ENCODE results near the gene ZC3H10. TPM values are rescaled to one million over a fixed set of nuclear protein-coding genes. Genes with fewer than 3 reads are reported as not detected.
"Not testable (repeated sequence)": the region's sequence is repeated elsewhere in the genome, so short reads cannot be mapped to it uniquely, and the experiment has no call there.

ZC3H10 gene
- total and polyA plus RNA-seq, 2 donors = 3.1 to 4.3 TPM

DNA sequence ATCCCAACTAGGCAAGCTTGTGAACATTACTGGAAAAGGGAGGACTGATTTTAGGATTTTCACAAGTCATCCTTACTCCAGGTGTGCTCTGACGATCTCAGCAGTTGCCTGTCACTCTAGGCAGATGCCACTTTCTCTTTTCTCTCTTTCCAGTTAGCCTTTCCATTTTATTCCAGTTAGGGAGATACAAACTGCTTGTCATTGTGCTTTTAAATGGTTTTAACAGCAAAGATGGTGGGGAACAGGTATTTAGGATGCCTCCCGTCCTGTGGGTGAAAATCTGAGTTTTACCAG lies 12.5 kb upstream of the ZC3H10 start:
- DNase-seq (ENCODE audit: low read depth in 6 of 9, low spot score in 9 of 9) = no peak
- Histone ChIP-seq H3K27ac (ENCODE audit: low read depth in 1 of 2, low read length in 1 of 2) (peak overlapping the region in 1 of 2 donors; percentile 29), H3K9me3 (ENCODE audit: control insufficient read depth in 2 of 2, insufficient read depth in 1 of 2, low read length in 1 of 2) (peaks cover 0 to 5% of the 10 kb centered on the region in 2 donors), H3K4me3 (ENCODE audit: low read length in 2 of 2) (peak overlapping the region; percentile 84 to 90), H3K36me3 (ENCODE audit: control insufficient read depth in 2 of 2, insufficient read depth in 2 of 2, low read length in 1 of 2) (peaks cover 22 to 43% of the 10 kb centered on the region in 2 donors), H3K27me3 (ENCODE audit: control insufficient read depth in 2 of 2, insufficient read depth in 1 of 2, low read length in 1 of 2) (no peaks in the 10 kb centered on the region), H3K4me1 (ENCODE audit: control insufficient read depth in 2 of 2, insufficient read depth in 2 of 2, low read length in 2 of 2) (peaks cover 15 to 37% of the 10 kb centered on the region in 2 donors)
- 32% methylated on average over 2 of the region's 2 CpGs for WGBS

DNA sequence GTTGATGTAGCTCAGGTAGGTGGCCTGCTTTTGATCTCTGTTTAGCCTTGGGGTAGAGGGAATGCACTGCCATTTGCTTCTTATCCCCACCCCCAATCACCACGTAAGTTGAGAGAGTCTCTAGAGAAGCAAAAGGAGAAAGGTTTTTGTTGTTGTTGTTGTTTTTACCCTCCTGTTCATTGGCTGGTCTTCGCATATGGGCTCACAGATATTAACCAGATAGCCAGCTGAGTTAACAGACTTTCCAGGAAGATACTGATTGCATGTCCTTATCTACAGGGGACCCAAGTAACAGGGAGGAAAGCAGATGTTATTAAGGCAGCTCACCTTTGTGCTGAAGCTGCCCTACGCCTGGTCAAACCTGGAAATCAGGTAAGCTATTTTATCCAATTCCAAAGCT lies 10.8 kb upstream of the ZC3H10 start:
- Histone ChIP-seq H3K9me3 (ENCODE audit: control insufficient read depth in 2 of 2, insufficient read depth in 1 of 2, low read length in 1 of 2) (peaks cover 0 to 5% of the 10 kb centered on the region in 2 donors), H3K4me3 (ENCODE audit: low read length in 2 of 2) (no peak overlapping the region), H3K27me3 (ENCODE audit: control insufficient read depth in 2 of 2, insufficient read depth in 1 of 2, low read length in 1 of 2) (no peaks in the 10 kb centered on the region), H3K27ac (ENCODE audit: low read depth in 1 of 2, low read length in 1 of 2) (no peak overlapping the region), H3K4me1 (ENCODE audit: control insufficient read depth in 2 of 2, insufficient read depth in 2 of 2, low read length in 2 of 2) (peaks cover 15 to 35% of the 10 kb centered on the region in 2 donors), H3K36me3 (ENCODE audit: control insufficient read depth in 2 of 2, insufficient read depth in 2 of 2, low read length in 1 of 2) (peaks cover 37 to 60% of the 10 kb centered on the region in 2 donors)
- 97% methylated on average over 3 of the region's 3 CpGs for WGBS
- DNase-seq (ENCODE audit: low read depth in 6 of 9, low spot score in 9 of 9) = no peak

GRCh38 chr12:56110571-56110970 lies 7.5 kb upstream of the ZC3H10 start:
- no peak overlapping the region for H3K4me3 ChIP-seq (ENCODE audit: low read length in 2 of 2)
- no peaks in the 10 kb centered on the region for H3K27me3 ChIP-seq (ENCODE audit: control insufficient read depth in 2 of 2, insufficient read depth in 1 of 2, low read length in 1 of 2)
- H3K9me3 ChIP-seq (ENCODE audit: control insufficient read depth in 2 of 2, insufficient read depth in 1 of 2, low read length in 1 of 2) = peaks cover 0 to 4% of the 10 kb centered on the region in 2 donors
- H3K36me3 ChIP-seq (ENCODE audit: control insufficient read depth in 2 of 2, insufficient read depth in 2 of 2, low read length in 1 of 2) = peaks cover 50 to 73% of the 10 kb centered on the region in 2 donors
- DNase-seq (ENCODE audit: low read depth in 6 of 9, low spot score in 9 of 9) = no peak
- WGBS = 96% methylated on average over 5 of the region's 5 CpGs
- no peak overlapping the region for H3K27ac ChIP-seq (ENCODE audit: low read depth in 1 of 2, low read length in 1 of 2)
- H3K4me1 ChIP-seq (ENCODE audit: control insufficient read depth in 2 of 2, insufficient read depth in 2 of 2, low read length in 2 of 2) = peaks cover 6 to 17% of the 10 kb centered on the region in 2 donors

- peaks cover 0 to 5% of the 10 kb centered on the region in 2 donors for H3K9me3 ChIP-seq (ENCODE audit: control insufficient read depth in 2 of 2, insufficient read depth in 1 of 2, low read length in 1 of 2)
- H3K4me3 ChIP-seq (ENCODE audit: low read length in 2 of 2) = no peak overlapping the region
- no peak for DNase-seq (ENCODE audit: low read depth in 6 of 9, low spot score in 9 of 9)
- no peak overlapping the region for H3K27ac ChIP-seq (ENCODE audit: low read depth in 1 of 2, low read length in 1 of 2)
- H3K27me3 ChIP-seq (ENCODE audit: control insufficient read depth in 2 of 2, insufficient read depth in 1 of 2, low read length in 1 of 2) = no peaks in the 10 kb centered on the region
- WGBS = 98% methylated on average over 1 of the region's 1 CpG
- peaks cover 40 to 47% of the 10 kb centered on the region in 2 donors for H3K36me3 ChIP-seq (ENCODE audit: control insufficient read depth in 2 of 2, insufficient read depth in 2 of 2, low read length in 1 of 2)
- peaks cover 7 to 18% of the 10 kb centered on the region in 2 donors for H3K4me1 ChIP-seq (ENCODE audit: control insufficient read depth in 2 of 2, insufficient read depth in 2 of 2, low read length in 2 of 2)
These were observed 4.0 kb upstream of the ZC3H10 start for GRCh38 chr12:56114084-56114483.

- Histone ChIP-seq H3K27ac (ENCODE audit: low read depth in 1 of 2, low read length in 1 of 2) (no peak overlapping the region), H3K4me1 (ENCODE audit: control insufficient read depth in 2 of 2, insufficient read depth in 2 of 2, low read length in 2 of 2) (peaks cover 10 to 27% of the 10 kb centered on the region in 2 donors), H3K9me3 (ENCODE audit: control insufficient read depth in 2 of 2, insufficient read depth in 1 of 2, low read length in 1 of 2) (peaks cover 0 to 5% of the 10 kb centered on the region in 2 donors), H3K27me3 (ENCODE audit: control insufficient read depth in 2 of 2, insufficient read depth in 1 of 2, low read length in 1 of 2) (no peaks in the 10 kb centered on the region), H3K36me3 (ENCODE audit: control insufficient read depth in 2 of 2, insufficient read depth in 2 of 2, low read length in 1 of 2) (peaks cover 31 to 39% of the 10 kb centered on the region in 2 donors), H3K4me3 (ENCODE audit: low read length in 2 of 2) (peak overlapping the region; percentile 61 to 88)
- WGBS = 66% methylated on average over 10 of the region's 10 CpGs
- DNase-seq (ENCODE audit: low read depth in 6 of 9, low spot score in 9 of 9) = no peak
These were observed 2.7 kb upstream of the ZC3H10 start for GRCh38 chr12:56115329-56115728.

- Histone ChIP-seq H3K36me3 (ENCODE audit: control insufficient read depth in 2 of 2, insufficient read depth in 2 of 2, low read length in 1 of 2) (peaks cover 33 to 39% of the 10 kb centered on the region in 2 donors), H3K9me3 (ENCODE audit: control insufficient read depth in 2 of 2, insufficient read depth in 1 of 2, low read length in 1 of 2) (peaks cover 0 to 5% of the 10 kb centered on the region in 2 donors), H3K27ac (ENCODE audit: low read depth in 1 of 2, low read length in 1 of 2) (peak within 1 kb of the TSS; percentile 95), H3K4me1 (ENCODE audit: control insufficient read depth in 2 of 2, insufficient read depth in 2 of 2, low read length in 2 of 2) (peaks cover 10 to 27% of the 10 kb centered on the region in 2 donors), H3K4me3 (ENCODE audit: low read length in 2 of 2) (peak within 1 kb of the TSS; percentile 61 to 88), H3K27me3 (ENCODE audit: control insufficient read depth in 2 of 2, insufficient read depth in 1 of 2, low read length in 1 of 2) (no peaks in the 10 kb centered on the region)
- peak; percentile 90 to 99 (median 97) for DNase-seq (ENCODE audit: low read depth in 6 of 9, low spot score in 9 of 9)
- WGBS = under 1% methylated on average over 34 of the region's 34 CpGs
These were observed 1.6 kb upstream of the ZC3H10 start, which contains the start of gene RPL41 for GRCh38 chr12:56116267-56117081. RPL41 (plus strand) TSS chr12:56116633.

DNA sequence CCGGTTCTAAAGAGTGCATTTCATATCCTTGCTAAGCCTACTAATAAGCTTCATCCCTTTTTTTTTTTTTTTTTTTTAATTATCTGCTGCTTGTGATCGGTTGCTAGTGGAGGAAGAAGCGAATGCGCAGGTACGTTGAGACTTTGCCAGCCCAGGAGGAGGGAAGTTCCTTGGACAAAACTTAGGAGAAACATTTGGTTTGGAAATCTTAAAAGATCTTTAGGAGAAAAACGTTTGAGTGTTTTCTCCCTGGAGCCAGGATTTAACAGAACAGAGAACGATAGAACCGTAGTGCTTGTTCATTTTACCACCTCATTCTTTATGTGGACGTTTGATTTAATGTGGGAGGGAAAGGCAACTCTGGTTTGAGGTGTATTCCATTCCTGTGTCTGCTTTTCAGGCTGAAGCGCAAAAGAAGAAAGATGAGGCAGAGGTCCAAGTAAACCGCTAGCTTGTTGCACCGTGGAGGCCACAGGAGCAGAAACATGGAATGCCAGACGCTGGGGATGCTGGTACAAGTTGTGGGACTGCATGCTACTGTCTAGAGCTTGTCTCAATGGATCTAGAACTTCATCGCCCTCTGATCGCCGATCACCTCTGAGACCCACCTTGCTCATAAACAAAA lies 872 bp upstream of the ZC3H10 start:
- DNase-seq (ENCODE audit: low read depth in 6 of 9, low spot score in 9 of 9) = peak in 2 of 9 donors; percentile 7 to 28
- H3K27ac ChIP-seq (ENCODE audit: low read depth in 1 of 2, low read length in 1 of 2) = peak overlapping the region; percentile 95
- peaks cover 28 to 38% of the 10 kb centered on the region in 2 donors for H3K36me3 ChIP-seq (ENCODE audit: control insufficient read depth in 2 of 2, insufficient read depth in 2 of 2, low read length in 1 of 2)
- H3K4me1 ChIP-seq (ENCODE audit: control insufficient read depth in 2 of 2, insufficient read depth in 2 of 2, low read length in 2 of 2) = peaks cover 10 to 27% of the 10 kb centered on the region in 2 donors
- 9% methylated on average over 12 of the region's 16 CpGs for WGBS
- H3K4me3 ChIP-seq (ENCODE audit: low read length in 2 of 2) = peak overlapping the region; percentile 71 to 88
- not testable (repeated sequence) for H3K27me3 ChIP-seq (ENCODE audit: control insufficient read depth in 2 of 2, insufficient read depth in 1 of 2, low read length in 1 of 2); H3K9me3 ChIP-seq (ENCODE audit: control insufficient read depth in 2 of 2, insufficient read depth in 1 of 2, low read length in 1 of 2)

- WGBS = 14% methylated on average over 13 of the region's 13 CpGs
- Histone ChIP-seq H3K4me3 (ENCODE audit: low read length in 2 of 2) (peak overlapping the region; percentile 69 to 71), H3K27ac (ENCODE audit: low read depth in 1 of 2, low read length in 1 of 2) (peak overlapping the region; percentile 85 to 95), H3K27me3 (ENCODE audit: control insufficient read depth in 2 of 2, insufficient read depth in 1 of 2, low read length in 1 of 2) (no peaks in the 10 kb centered on the region), H3K36me3 (ENCODE audit: control insufficient read depth in 2 of 2, insufficient read depth in 2 of 2, low read length in 1 of 2) (peaks cover 14 to 31% of the 10 kb centered on the region in 2 donors), H3K4me1 (ENCODE audit: control insufficient read depth in 2 of 2, insufficient read depth in 2 of 2, low read length in 2 of 2) (peaks cover 10 to 27% of the 10 kb centered on the region in 2 donors), H3K9me3 (ENCODE audit: control insufficient read depth in 2 of 2, insufficient read depth in 1 of 2, low read length in 1 of 2) (peaks cover 0 to 5% of the 10 kb centered on the region in 2 donors)
- no peak for DNase-seq (ENCODE audit: low read depth in 6 of 9, low spot score in 9 of 9)
These were observed 757 bp downstream of the ZC3H10 start for GRCh38 chr12:56118688-56119357.

Measured in thymus (tissue), 11 donors.